PC-3 (cell line): ENCODE measurements around the gene OR10H2. TPM values are rescaled to one million over a fixed set of nuclear protein-coding genes. Genes with fewer than 3 reads are reported as not detected.

ENCODE experiments used
- ATAC-seq: fragments of 200-7000 bp; cut with Tn5 transposase; 2 replicates; pipeline ENCODE4 v1.9.1; 2020; ENCODE audit warnings: mild to moderate bottlenecking, moderate library complexity
- BruUV-seq: library from RNA; stranded (reverse); fragments of 400-500 nt; replicated peaks from 2 replicates; lab custom pipeline; 2021; lab: Mats Ljungman, UMichigan
- CTCF ChIA-PET: fragments of 300-600 bp; sonication (Branson Sonifier 250); formaldehyde crosslinking; loops from one replicate; lab custom pipeline; 2022; ENCODE audit warnings: antibody characterized with exemption; lab: Charles Lee
- POLR2A ChIA-PET: fragments of 300-600 bp; sonication (Branson Sonifier 250); formaldehyde crosslinking; loops from one replicate; lab custom pipeline; 2022; ENCODE audit warnings: antibody characterized with exemption; ENCODE audit not compliant: unreplicated experiment; lab: Charles Lee
- DNase-seq: peaks from one replicate; pipeline ENCODE4 v3.0.0-alpha.2; 2015
- H2AFZ ChIP-seq: fragments of 300-600 bp; sonication (generic); 2 replicates; pipeline ENCODE4 v1.6.0; 2016; ENCODE audit warnings: antibody characterized with exemption, low read length
- H3F3A ChIP-seq: fragments of 300-600 bp; sonication (generic); one replicate; pipeline ENCODE4 v1.6.0; 2017; ENCODE audit warnings: antibody characterized with exemption, low read length, control low read depth, mild to moderate bottlenecking; ENCODE audit not compliant: unreplicated experiment
- H3K27ac ChIP-seq: fragments of 300-600 bp; sonication (generic); 2 replicates; pipeline ENCODE4 v1.5.1; 2016; ENCODE audit warnings: mild to moderate bottlenecking, low read length
- H3K27me3 ChIP-seq: fragments of 300-600 bp; sonication (generic); 2 replicates; pipeline ENCODE4 v1.6.1; 2016; ENCODE audit warnings: low read length, mixed read lengths
- H3K36me3 ChIP-seq: fragments of 300-600 bp; sonication (generic); 2 replicates; pipeline ENCODE4 v1.6.1; 2016; ENCODE audit warnings: low read depth, mixed run types, low read length, mixed read lengths
- H3K4me1 ChIP-seq: fragments of 300-600 bp; sonication (generic); 2 replicates; pipeline ENCODE4 v1.5.1; 2016; ENCODE audit warnings: low read length; ENCODE audit not compliant: insufficient read depth
- H3K4me2 ChIP-seq: fragments of 300-600 bp; sonication (generic); 2 replicates; pipeline ENCODE4 v1.6.0; 2016; ENCODE audit warnings: low read length
- H3K4me3 ChIP-seq: fragments of 300-600 bp; sonication (generic); 2 replicates; pipeline ENCODE4 v1.5.1; 2016; ENCODE audit warnings: mild to moderate bottlenecking, low read length, mixed read lengths
- H3K79me2 ChIP-seq: fragments of 300-600 bp; sonication (generic); 2 replicates; pipeline ENCODE4 v1.6.1; 2017; ENCODE audit warnings: low read length, mixed read lengths
- H3K9ac ChIP-seq: fragments of 300-600 bp; sonication (generic); 2 replicates; pipeline ENCODE4 v1.6.0; 2016; ENCODE audit warnings: mild to moderate bottlenecking, low read length
- H3K9me2 ChIP-seq: fragments of 300-600 bp; sonication (generic); replicated peaks from 2 replicates; pipeline ENCODE4 v1.6.1; 2016; ENCODE audit warnings: mixed run types, low read length, mixed read lengths
- H3K9me3 ChIP-seq: fragments of 300-600 bp; sonication (generic); 2 replicates; pipeline ENCODE4 v1.6.1; 2016; ENCODE audit warnings: low read length, mixed read lengths
- H4K20me1 ChIP-seq: fragments of 300-600 bp; sonication (generic); 2 replicates; pipeline ENCODE4 v1.6.1; 2016; ENCODE audit warnings: low read length, mixed read lengths
- EZH2 ChIP-seq: fragments of 300-600 bp; sonication (generic); IDR thresholded peaks from one replicate; pipeline ENCODE4 v1.6.1; 2017; ENCODE audit warnings: antibody characterized with exemption, mild to moderate bottlenecking, low read length; ENCODE audit not compliant: unreplicated experiment
- EZH2phosphoT487 ChIP-seq: fragments of 300-600 bp; sonication (generic); IDR thresholded peaks from 2 replicates; pipeline ENCODE4 v1.6.1; 2018; ENCODE audit warnings: mild to moderate bottlenecking, antibody characterized with exemption, low read length, borderline replicate concordance
- intact Hi-C: fragments of 100-400 bp; cut with micrococcal nuclease; formaldehyde crosslinking; loops from 2 replicates; pipeline ENCODE4 v1.9.0; 2023
- total RNA-seq: library from RNA; depleted of rRNA; stranded (reverse); fragments of >200 nt; gene quantifications from 2 replicates; pipeline ENCODE4 v1.2.3, GENCODE V29; 2014
- TF ChIP-seq, protein P1 (sequence below): fragments of 300-600 bp; sonication (generic); conservative IDR thresholded peaks from 2 replicates; pipeline ENCODE4 v1.5.1; 2017; ENCODE audit warnings: antibody characterized with exemption, low read depth, mild to moderate bottlenecking, low read length

Gene OR10H2
- total RNA-seq, 1 experiment from 2014 or later, result not detected

DNA sequence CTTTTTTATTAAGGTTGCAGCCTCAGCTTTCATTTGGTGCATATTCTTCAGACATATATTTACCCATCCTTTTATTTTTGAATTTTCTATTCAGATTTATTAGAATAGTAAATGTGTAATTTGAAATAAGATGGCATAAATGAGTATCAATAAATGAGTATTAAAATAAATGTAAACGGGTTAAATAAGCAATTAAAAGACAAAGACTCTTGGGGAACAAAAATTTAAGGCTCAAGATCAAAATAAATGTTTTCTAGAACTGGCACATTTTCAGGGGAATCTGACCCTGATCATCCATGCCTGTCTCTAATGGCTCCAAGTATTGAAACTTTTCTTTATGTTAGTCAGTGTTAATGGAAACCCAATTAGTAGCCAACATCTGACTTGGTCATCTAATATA lies 13.0 kb downstream of the OR10H2 start:
- DNase-seq, result no peak
- no peaks in the 10 kb centered on the region for H3K4me1 ChIP-seq
- no peaks in the 10 kb centered on the region for H3K79me2 ChIP-seq
- no peaks in the 10 kb centered on the region for H3K36me3 ChIP-seq
- H3K9me2 ChIP-seq, result no peaks in the 10 kb centered on the region
- ChIA-PET POLR2A (no interaction called here), CTCF (no interaction called here)
- no peak overlapping the region for H2AFZ ChIP-seq
- H3F3A ChIP-seq, result no peaks in the 10 kb centered on the region
- H3K9me3 ChIP-seq, result 0 out of 2 replicates have a peak, but pooled peaks cover 3% of the 10 kb centered on the region
- no peak overlapping the region for H3K4me3 ChIP-seq
- H4K20me1 ChIP-seq, result no peaks in the 10 kb centered on the region
- H3K4me2 ChIP-seq, result no peak overlapping the region
- BruUV-seq, result no TSS peak
- no peak for ATAC-seq
- peaks cover 24% of the 10 kb centered on the region for H3K27me3 ChIP-seq
- no peak overlapping the region for H3K9ac ChIP-seq
- H3K27ac ChIP-seq, result no peak overlapping the region
- intact Hi-C loops, result no loop called here
- TF ChIP-seq, protein P1, sequence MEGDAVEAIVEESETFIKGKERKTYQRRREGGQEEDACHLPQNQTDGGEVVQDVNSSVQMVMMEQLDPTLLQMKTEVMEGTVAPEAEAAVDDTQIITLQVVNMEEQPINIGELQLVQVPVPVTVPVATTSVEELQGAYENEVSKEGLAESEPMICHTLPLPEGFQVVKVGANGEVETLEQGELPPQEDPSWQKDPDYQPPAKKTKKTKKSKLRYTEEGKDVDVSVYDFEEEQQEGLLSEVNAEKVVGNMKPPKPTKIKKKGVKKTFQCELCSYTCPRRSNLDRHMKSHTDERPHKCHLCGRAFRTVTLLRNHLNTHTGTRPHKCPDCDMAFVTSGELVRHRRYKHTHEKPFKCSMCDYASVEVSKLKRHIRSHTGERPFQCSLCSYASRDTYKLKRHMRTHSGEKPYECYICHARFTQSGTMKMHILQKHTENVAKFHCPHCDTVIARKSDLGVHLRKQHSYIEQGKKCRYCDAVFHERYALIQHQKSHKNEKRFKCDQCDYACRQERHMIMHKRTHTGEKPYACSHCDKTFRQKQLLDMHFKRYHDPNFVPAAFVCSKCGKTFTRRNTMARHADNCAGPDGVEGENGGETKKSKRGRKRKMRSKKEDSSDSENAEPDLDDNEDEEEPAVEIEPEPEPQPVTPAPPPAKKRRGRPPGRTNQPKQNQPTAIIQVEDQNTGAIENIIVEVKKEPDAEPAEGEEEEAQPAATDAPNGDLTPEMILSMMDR, result no peak
- no peak for TF ChIP-seq EZH2
- no peak for TF ChIP-seq EZH2phosphoT487

DNA sequence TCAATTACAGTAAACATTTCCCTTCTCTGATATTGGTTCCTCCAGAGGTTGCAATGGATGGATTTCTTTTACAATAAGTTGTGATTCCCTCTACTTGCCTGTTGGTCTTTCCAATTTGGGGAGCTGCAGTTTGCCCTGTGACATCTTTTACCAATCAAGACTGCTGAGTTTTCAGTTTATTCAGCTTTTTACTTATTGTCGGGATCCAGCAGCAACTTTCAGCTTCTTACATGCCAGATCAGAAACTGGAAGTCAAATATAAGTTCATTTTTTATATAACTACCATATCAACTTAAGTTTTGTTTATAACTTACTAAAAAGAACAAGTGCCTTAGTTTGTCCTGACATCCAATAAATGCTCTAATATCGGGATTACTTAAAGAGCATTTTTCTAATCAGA lies 20.4 kb downstream of the OR10H2 start:
- Histone ChIP-seq H3K79me2 (no peaks in the 10 kb centered on the region), H3K4me2 (no peak overlapping the region), H3K27me3 (peaks cover 56% of the 10 kb centered on the region), H3K36me3 (no peaks in the 10 kb centered on the region), H3K9me2 (no peaks in the 10 kb centered on the region), H3K4me3 (no peak overlapping the region), H3K4me1 (no peaks in the 10 kb centered on the region), H2AFZ (no peak overlapping the region), H3K9me3 (no peaks in the 10 kb centered on the region), H4K20me1 (no peaks in the 10 kb centered on the region), H3F3A (no peaks in the 10 kb centered on the region), H3K27ac (no peak overlapping the region), H3K9ac (no peak overlapping the region)
- CTCF ChIA-PET, result no interaction called here
- POLR2A ChIA-PET, result no interaction called here
- intact Hi-C loops, result no loop called here
- no TSS peak for BruUV-seq
- no peak for ATAC-seq
- TF ChIP-seq EZH2, result peak; percentile 32
- TF ChIP-seq, protein P1, result no peak
- no peak for DNase-seq

DNA sequence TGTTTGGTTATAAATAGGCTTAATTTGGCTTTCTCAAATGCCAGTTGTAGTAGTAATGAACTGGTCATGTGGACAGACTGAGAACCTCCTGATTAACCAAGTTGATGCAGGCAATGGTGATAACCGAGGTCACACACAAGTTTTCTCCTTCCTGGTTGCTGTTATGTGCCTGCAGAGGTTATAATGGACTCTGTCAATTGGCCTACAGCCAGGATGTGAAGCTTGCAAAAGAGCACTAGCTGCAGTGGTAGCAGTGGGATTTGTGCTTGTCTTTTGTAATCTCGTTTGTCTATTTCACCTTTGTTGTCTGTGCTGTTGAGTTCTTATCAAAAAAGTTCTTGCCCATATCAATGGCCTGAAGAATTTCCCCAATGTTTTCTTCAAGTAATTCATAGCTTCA lies 30.6 kb downstream of the OR10H2 start:
- intact Hi-C loops, result no loop called here
- no peak overlapping the region for H3K27ac ChIP-seq
- H2AFZ ChIP-seq, result no peak overlapping the region
- DNase-seq, result no peak
- H3K4me2 ChIP-seq, result no peak overlapping the region
- H3K79me2 ChIP-seq, result no peaks in the 10 kb centered on the region
- no peak overlapping the region for H3K4me3 ChIP-seq
- H3K36me3 ChIP-seq, result no peaks in the 10 kb centered on the region
- no peaks in the 10 kb centered on the region for H3K9me2 ChIP-seq
- POLR2A ChIA-PET, result no interaction called here
- H3K27me3 ChIP-seq, result peaks cover 69% of the 10 kb centered on the region
- CTCF ChIA-PET, result no interaction called here
- no peaks in the 10 kb centered on the region for H3K9me3 ChIP-seq
- no peaks in the 10 kb centered on the region for H3F3A ChIP-seq
- ATAC-seq, result no peak
- H3K9ac ChIP-seq, result no peak overlapping the region
- no TSS peak for BruUV-seq
- H3K4me1 ChIP-seq, result no peaks in the 10 kb centered on the region
- TF ChIP-seq EZH2phosphoT487 (no peak), EZH2 (no peak)
- H4K20me1 ChIP-seq, result no peaks in the 10 kb centered on the region
